Activated effector memory CD4-positive, alpha-beta T cell treated with Interleukin-2 at 50 U/mL for 16 hours (primary cell): Measurements from ENCODE around the gene PDE8B.

Source experiments
- DNase-seq: peaks from one replicate; pipeline ENCODE4 v3.0.0-alpha.2; 2020

The PDE8B gene

DNA sequence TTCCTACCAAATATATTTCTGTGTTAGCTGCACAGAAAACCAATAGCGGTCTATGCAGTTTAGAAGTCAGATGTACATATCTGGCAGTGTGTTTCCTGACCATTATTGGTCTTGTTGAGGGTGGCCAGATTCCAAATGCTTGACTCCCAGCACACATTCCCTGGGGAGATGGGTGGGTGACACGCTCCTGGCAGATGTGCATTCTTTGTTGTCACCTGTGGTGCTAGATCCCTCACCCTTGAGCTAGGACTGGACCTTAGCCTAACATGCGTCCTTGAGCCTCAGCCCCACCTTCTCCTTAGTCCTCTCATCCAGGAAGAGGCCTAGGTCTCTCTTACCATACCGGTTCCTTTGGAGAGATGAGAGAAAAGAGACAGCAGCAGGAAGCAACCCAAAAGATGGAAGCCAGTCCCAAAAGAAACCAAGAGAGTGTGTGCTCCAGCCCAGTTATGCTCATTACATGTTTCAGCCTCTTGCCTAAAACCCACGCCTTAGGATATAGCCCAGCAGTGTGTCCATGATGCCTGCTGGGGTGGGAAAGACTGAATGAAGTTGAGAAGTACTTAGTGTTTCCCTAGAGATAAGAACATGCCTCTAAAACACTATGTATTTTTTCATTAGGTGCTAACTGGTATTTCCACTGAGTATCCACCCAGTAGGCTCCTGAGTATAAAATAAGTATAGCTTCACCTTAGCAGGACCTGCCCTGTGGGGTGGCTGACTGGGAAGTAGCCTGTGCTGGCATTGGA lies 116.7 kb downstream of the PDE8B start:
- no peak for DNase-seq

DNA sequence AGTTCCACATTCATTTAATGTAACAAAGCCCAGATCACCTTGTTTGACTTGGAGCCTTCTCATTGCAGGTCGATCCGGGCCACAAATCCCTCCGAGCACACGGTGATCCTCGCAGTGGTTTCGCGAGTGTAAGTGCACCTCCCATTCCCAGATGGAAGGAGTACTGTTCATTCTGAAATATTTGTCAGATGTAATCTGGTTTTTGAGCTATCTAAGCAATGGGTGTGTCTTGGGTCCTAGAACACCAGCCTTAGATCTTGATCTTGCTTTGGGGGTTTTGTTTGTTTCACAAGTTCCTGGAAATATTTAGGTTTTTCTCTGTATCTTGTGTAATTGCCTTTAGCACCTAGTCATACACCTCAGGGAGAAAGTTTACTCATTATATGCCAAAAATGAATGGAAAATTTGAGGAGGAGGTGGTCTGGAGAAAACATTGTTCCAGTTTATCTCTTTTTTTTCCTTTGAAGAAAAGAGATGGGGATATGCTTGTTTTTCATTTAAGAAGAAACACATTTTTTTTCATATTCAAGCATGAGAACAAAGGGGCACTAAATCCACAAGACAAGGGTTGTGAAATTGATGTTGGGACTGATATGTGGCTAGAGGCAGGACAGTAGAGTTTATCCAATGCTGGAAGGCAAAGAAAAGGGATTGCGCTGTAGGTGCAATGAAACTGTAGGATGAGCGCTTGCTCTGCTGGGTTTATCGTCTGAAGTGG lies 118.6 kb downstream of the PDE8B start:
- no peak for DNase-seq

DNA sequence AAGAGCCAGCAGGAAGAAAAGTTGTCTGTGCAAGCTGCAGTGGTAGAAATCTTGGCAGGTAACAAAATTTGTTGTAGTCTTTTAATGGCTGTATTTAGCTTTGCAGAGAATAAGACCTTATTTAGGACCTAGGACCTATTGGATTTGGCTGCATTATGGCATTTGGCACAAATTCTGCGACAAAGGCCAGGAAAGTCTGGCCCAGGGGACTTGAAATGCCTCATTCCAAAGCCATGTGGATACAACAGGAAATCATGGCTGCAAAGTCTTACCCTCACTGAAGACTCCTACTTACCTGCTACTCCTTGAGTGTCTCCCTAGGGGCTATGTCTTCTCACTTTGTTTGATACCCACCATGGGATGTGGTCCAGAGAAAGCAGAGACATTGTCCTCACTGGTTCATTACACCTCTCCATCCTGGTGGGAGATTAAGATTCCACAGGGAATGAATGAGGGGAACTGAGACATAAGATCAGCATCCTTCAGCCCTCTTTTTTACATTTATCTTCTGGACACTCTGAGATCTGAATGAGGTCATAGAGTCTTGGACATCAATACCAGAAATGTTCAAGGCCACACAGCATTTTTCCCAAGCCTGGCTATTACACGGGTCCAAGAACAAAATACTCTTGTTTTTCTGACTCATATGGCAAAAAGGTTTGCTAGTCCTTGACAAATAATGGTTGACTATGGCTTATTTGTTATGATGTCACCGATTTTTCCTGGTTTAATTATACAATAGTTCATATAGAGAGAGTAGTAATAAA lies 119.4 kb downstream of the PDE8B start:
- no peak for DNase-seq

DNA sequence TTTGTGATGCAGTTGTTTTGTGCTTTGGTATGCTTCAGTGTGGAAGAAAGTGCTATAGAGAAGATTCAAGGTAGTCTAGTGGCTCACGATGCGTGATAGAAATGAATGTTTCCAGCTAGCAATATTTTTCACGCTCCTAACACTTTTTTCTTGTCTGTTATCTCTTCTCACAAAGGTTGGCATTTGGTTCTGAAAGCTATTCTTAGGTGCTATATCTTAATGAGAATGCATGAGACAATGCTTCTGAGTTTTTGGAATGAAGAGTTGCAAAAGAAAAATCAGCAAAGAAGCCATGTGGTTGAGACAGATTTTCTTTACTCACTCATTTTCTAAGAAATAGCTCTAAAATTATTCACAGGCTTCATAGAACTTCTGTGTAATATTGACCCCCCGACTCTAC lies 122.6 kb downstream of the PDE8B start:
- no peak for DNase-seq

DNA sequence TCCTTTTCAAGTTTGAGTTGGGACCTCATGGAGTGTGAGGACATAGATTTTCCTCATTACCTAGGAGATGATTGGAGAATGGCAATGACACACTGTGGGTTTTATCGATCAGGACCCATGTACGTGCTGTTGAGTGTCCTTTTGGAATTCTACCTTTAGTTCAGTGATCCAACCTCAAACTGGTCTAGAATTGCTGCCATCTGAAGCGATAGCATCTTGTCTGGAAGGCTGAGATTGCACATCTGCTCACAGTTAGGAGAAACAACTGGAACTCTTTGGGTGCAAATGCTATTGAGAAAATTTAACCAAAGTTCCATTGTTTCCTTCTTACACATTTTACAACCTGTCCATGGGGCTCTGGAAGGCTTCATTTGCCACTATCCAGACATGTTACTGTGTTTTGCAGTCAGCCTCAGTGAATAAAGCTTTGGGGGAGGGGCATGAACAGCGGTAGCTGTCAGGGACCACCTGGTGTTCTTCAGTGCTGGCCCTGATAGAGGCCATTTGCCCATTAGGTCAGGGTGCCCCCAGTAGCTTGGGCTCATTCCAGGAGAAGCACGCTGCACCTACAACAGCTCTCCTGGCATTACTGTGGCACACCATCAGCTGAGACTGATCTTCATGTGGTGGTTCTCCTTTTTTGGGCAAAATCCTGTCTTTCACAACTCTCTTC lies 123.1 kb downstream of the PDE8B start:
- DNase-seq: no peak

DNA sequence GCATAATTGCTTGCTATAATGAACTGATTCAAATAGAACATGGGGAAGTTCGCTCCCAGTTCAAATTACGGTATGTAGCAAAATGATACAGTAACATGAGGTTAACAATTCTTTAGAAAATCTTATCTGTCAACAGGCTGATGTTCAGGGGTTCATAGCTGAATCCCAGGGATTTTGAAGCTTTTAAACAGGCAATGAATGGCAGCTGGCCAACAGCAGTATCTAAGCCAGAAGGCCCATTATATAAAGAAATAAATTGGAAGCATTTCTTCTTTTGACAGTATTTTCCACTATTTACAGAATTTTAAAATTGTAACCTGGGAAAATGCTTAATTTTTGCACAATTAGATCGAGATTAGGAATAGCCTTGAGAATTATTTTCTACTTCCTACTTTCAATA lies 126.8 kb downstream of the PDE8B start:
- DNase-seq: no peak

DNA sequence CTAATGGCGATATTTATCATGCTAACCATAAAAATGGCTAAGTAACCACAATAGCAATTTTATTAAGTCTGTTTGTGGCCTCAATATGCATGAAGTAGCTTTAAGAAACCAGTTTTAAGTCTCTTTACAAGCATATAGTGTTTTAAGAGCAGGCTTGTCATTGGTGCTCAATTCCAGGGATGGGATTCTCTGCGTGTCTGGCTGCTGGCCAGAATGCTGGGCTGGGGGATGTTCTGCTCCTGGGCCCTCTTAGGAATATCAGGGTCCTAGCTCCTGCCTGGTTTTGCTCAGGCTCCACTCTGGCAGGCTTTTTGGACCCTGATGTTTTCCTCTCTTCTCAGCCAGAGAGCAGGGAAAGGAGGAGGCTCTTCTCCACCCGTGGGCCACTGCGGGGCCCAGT lies 127.2 kb downstream of the PDE8B start:
- DNase-seq: no peak

DNA sequence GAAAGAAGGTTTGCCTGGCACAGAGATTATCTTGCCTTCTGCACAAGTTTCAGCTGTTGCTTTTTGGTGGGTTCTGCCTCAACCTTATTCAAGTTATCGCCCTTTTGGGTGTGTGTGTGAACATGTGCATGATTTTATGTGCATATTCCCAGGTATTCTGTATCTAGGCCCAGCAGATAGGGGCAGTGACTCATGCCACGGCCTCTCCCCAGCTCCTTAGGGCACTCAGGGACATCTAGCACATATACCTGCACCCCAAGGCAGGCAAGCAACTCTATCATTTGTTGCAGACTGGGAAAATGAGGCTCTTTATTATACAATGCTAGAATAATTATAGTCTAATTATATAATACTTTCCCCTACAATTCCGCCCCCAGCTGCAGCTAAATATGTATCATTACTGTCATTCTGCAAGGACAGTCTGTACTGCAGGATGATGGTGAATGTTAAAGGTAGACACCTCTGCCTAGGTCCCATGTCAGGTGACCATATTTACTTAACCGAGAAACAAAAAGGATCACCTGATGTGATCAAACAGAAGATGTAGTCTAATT lies 128.9 kb downstream of the PDE8B start:
- DNase-seq: no peak

DNA sequence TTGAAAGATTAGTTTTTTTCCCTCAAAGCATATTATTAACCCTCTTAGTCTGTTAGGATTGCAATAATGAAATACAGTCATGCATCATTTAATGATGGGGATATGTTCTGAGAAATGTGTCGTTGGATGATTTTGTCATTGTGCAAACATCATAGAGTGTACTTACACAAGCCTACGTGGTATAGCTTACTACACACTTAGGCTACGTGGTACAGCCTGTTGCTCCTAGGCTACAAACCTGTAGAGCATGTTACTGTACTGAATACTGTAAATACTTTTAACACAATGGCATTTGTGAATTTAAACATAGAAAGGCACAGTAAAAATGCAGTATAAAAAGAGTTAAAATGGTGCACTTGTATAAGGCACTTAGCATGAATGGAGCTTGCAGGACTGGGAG lies 132.7 kb downstream of the PDE8B start:
- no peak for DNase-seq

DNA sequence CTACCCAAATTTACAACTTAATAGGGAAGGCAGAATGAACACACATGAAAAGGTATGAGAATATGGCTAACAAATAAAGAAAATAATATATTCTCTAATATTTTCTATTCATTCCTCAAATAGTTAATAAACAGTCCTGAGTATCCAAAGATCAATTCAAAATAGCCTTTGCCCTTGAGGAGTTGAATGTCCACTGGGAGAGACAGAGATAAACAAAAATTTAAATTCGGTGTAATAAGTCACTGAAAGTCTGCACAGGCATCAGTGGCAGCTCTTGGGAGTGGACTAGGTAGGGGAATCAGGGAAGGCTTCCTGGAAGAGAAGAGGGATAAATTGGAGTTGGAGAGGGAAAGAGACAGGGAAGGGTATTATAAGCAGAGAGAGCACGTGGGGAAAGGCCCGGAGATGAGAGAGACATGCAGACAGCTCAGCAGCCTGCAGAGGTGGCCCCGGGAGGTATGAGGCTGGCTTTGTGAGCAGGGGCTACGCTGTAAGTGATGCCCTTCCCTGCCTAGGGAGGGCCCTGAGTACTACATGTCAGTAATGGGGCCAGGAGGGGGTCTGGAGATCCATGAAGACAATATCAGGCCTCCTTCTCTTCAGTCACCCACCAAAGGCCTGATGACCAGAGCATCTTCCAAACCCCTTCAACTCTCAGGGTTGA lies 137.1 kb downstream of the PDE8B start:
- DNase-seq: no peak

DNA sequence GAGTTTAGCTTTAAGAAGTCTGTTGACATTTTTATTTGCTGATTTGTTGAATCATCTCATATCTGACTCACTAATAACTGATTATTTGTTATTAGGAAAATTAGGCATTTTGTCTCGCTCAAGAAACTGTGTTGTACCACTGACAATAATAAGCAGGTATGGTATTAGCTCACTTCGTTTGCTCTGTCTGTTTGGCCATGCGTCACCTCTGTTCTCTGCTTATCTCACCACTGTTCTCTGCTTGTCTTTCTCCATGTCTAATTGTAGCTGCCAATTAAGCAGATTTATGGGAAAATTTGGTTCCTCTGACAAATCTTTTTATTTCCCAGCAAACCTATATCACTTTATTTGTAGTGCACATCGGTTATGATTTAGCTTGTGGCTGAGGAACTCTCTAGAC lies 142.8 kb downstream of the PDE8B start:
- DNase-seq: no peak

DNA sequence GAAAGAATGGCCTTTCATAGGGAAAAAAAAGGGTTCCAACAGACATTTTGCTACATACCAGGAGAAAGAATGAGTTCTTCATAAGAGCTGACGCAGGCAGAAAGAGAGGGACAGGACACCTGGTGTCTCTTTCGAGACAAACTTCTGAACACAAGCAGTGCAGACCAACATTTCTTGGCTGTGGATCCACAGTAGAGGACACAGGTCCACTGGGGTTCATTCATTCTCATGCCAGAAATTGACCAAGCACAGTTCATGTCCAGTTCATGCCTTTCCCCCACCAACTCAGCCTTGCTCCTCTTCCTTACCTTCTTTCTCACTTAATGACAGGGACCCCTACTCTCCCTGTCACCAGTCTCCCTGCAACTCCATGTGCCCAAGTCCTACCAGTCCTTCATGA lies 144.0 kb downstream of the PDE8B start:
- DNase-seq: no peak

DNA sequence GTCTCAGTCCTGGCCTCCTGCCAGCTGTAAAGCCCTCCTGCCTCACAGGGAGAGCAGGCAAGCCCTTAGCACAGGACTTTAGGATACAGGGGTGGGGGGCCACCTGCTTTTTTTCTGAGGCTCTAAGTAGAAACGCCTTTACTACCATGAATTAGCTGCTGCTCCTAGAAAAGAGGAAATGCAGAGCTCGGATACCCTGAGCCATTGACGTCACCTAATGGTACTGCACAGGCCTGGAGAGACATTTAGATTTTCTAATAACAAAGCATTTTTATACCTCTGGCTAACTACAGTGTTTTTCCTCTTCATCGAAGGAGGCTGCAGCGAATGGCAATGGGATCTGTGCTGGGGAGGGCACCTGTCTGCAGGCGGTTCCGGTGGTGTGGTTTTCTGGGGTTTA lies 144.6 kb downstream of the PDE8B start:
- no peak for DNase-seq

DNA sequence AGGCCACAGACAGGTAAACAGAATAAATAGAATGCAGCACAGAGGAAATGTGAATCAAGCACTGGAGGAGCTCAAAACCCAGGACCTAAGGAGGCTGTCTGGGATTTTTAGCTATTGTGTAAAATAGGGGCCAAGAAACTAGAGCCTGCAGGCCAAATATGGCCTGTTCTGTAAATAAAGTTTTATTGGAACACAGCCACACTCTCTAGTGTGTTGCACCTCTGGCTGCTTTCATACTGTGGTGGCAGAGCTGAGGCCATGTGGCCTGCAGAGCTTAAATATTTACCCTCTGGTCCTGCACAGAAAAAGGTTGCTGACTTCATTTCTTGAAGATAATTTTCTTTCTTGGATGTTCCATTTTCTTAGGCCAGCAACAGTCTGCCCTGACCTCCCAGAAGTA lies 145.3 kb downstream of the PDE8B start:
- DNase-seq: no peak

DNA sequence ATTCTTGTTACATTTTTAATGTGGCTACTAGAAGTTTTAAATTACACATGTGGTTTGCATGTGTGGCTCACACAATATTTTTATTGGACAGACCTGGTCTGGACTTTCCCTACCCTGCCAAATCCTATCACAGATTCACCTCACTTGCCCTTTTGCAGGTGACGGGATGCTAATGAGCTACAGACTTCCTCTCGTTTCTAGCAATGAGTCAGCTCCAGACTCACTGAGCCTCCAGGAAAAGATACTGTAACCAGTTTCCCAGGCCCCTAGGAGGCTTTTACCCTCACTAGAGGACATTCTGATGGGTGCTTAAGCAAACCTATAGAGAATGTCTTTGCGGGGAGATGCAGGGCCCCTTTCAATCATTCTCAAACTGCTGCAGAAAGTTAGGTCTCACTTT lies 146.3 kb downstream of the PDE8B start:
- no peak for DNase-seq

DNA sequence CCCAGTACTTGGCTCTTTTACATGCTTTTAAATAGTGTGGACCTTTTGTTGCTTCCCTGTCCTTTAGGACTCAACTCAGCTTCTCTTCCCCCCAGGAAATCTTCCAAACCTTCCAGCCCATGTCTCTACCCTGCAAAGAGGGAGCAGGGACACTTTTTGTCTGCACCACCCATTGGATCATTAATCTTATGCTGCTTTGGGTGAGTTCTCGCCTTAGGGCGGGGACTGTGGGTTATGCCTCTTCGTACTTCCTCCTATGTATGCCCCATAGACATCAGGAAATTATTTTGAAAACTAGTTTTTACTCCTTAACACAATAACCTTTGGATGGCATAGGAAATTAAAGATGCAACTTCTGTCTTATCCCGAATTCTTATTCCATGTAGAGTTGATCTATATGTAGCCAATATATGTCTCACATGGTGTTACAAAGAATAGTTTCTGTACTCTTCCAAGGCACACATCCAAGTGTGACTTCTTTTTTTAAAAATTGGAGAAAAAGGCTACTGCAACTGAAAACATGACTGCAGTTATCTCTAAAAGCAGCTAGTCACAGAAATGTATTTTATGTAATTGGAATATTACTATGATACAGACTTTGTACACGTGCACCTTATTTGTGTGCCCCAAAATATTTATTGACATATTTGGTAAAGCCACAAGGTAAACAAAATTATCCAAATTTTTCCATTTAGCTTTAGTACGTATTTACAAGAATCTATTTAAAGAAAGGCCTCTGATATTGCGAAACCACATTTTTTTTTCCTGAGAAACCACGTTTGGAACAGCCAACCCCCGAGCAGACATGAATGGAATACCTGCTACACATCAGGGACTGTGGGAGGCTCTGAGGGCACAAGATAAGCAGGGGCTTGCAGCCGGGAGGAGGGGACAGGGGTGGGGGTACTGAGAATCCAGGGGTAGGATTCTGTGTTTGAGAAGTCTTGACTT lies 148.1 kb downstream of the PDE8B start:
- no peak for DNase-seq

DNA sequence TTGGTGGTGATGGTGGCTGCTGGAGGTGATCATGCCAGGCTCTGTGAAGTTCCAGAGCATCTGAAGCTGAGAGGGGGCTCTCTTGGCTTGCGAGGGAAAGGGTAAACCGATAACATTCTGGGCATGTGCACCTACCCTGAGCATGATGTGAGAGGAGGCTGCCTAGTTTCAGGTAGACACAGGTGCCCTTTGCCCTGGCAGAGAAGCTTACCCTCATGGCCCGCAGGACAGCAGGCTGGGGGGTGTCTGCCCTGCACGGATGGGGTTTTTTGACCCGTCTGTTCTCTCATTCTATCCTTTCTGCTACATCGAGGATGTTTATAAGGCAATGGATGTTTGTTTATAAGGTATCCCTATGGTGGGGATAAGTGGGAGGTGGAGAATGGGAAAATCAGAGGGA lies 148.8 kb downstream of the PDE8B start:
- DNase-seq: no peak

DNA sequence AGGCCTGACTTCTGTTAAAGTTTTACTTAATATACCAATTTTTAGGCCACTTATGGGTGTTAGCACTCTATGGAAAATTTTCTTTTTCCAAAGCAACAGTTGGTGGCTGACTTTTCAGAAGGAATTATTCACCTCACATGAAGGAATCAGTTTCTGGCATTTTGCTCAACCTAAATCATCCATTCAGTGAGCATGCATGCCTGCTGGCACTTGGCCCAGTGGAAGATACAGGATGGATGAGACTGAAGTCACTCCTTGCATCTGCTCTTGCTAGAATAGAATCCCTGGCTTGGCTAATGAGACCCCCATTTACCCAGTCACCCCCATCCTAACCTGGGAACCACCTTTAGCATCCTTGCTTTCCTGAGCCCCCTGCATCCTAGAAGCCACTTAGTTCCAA lies 149.9 kb downstream of the PDE8B start:
- DNase-seq: no peak

DNA sequence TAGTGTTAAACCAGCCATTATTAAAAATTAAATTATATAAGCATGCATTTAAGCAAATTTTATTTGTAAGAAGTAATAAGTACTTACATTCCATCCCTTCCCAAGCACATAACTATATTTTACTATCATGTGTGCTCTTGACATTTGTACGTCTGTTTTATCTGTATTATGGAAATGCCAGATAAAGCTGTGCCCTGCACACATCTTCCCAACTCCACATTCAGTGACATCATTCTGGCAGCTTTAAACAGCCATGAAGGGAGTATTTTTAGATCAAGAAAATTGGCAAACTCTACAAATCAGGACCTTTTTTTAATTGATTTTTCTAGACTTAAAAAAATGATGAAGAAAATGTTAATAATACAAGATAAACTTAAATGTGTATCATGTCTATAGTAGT lies 150.5 kb downstream of the PDE8B start:
- DNase-seq: no peak

DNA sequence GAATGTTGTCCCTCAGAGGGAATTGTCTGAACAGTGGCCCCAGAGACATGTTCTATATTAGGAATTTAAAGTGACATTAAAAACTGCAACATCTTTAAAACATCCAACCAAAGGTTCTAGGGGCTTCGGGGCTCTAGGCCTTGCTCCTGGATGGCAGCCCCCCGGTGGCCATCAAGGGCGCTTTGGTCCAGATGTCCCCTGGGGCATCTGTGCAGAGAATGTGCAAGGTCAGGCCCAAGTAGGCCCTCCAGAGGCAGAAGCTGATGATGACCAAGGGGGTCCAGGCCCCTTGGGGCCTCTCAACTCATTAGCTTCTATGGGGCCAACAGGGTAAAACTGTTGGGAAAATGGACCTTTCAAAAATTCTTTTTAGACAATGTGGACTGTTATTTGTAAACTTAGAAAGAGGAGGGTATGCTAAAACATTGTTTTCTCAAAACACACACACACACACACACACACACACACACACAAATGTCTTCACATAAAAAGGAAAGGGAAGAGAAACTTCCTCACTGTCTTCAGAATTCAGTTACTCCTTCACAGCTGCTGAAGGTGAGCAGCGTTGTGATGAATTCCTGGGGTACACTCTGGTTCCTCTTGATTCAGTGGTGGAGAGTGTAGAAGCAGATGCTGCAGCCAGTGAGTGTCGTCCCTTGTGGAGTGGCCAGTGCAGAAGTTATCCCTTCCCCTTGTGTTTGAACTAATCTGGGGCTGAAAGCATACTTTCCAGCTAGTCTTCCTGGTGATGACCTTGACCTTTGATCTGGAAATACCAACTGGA lies 156.4 kb downstream of the PDE8B start:
- DNase-seq: no peak

DNA sequence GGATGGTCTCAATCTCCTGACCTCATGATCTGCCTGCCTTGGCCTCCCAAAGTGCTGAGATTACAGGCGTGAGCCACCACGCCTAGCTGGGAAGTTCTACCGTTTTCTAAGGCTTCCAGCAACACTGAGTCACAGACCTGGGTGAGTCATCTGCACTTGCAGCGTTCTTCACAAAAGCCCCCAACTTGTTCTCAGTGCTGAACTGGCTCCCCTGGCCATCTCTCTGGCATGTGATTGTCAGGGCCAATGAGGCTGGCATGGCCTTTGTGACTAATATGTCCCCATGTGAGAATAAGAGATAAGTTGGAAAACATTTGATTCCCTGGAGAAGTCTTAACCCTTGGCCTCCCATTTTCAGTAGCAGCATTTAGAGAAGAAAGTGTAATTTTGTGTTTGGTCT lies 157.3 kb downstream of the PDE8B start:
- no peak for DNase-seq
